NCI-H128 (cell line): Measurements from ENCODE around the gene RPS19.

Experiments
- DNase-seq: peaks from one replicate; lab custom pipeline; 2025; ENCODE audit not compliant: unreplicated experiment; lab: John Stamatoyannopoulos, UW

Gene RPS19

DNA sequence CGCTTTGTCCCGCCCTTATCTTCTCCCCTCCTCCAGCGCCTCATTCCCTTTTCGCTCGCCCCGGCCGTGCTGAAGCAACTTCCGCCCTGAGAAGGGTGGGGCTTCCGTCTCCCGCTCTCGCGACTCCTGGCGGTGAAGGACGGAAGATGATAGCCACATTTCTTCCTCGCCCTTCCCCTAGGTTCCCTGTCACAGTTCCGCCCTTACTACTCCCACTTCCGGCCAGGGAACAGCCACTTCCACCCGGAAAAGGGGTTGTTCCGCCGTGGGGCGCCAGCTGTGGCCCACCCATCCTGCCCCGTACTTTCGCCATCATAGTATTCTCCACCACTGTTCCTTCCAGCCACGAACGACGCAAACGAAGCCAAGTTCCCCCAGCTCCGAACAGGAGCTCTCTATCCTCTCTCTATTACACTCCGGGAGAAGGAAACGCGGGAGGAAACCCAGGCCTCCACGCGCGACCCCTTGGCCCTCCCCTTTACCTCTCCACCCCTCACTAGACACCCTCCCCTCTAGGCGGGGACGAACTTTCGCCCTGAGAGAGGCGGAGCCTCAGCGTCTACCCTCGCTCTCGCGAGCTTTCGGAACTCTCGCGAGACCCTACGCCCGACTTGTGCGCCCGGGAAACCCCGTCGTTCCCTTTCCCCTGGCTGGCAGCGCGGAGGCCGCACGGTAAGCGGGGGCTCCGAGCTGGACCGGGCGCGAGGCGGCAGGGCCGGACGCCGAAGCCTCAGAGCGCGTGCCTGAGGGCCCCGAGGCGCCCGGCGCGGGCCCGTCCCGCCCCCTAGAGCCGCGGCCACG is at the start of gene RPS19:
Gene RPS19 (plus strand): TSS at position 638 of the 801 bp plus-strand sequence. CDS start 520 bp downstream, outside the sequence.
- DNase-seq: peak; percentile 98

DNA sequence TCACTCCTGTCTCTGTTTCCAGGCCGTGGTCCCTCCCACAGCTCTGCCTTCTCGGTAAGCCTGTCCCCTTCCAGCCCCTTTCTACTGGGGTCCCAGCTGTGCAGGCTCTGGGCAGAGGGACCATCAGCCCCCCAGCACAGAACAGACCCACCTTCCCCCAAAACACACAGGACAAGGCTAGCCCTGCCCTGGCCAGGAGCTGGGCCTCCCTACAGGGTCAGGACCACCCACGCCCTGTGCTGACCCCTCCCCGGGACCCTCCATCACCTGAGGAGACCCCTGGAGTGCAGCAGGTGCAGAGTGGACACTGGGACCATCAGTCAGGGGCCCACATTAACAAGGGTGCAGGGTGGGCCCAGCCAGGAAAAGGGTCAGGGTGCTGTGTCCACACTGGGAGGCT is 49.8 kb upstream of the RPS19 start:
- DNase-seq: no peak

DNA sequence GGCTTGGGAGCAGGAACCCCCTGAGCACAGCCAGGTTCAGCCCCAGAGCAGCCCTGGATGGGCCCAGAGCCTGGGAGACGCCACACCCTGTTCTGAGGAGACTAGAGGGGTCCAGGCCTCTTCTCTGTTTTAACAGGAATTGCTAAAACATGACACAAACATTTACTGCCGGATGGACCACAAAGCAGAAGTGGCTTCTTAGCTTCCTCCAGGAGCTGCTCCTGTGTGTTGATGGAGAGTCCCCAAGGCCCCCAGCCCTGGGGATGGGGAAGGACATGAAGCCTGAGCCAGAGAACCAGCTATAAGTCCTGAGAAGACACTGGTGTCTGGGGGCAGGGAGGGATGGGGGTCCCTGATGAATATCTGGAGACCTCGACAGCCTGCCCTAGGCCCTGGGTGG is 49.0 kb upstream of the RPS19 start:
- no peak for DNase-seq

DNA sequence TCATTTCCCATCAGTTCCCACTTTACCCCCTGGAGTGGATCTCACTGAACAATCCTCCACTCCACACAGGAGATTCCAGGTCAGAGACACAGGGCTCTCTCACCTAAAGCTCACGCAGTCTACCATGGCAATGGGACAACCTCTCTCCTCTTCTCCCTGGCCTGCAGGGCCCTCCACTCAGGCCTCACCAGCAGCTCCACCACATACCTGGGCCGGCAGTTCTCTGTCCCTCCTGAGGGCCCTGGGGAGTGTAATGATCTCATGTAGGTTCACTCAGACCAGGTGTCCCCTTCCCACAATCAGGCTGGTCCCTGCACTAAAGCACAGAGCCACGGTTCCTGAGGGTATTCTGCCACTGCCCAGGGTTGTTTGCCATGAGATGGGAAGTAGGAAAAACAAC is 48.1 kb upstream of the RPS19 start:
- no peak for DNase-seq

DNA sequence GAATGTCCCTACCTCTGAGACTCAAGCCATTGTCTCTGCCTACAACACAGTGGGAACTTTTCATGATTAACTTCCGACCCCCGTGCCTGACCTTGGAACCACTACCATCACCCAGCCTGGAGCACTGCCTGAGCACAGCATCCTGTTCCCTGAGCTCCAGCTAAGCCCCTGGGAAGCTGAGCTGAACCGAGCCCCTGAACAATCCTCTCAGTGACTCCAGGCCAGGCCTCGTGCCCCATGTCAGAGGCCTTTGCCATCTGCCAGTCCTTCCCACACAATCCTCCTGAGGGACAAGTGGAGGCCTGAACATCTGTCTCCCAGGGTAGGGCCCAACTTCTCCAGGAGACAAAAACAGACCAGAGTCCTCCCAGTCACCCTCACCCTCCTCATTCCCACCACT is 46.1 kb upstream of the RPS19 start:
- DNase-seq: no peak

DNA sequence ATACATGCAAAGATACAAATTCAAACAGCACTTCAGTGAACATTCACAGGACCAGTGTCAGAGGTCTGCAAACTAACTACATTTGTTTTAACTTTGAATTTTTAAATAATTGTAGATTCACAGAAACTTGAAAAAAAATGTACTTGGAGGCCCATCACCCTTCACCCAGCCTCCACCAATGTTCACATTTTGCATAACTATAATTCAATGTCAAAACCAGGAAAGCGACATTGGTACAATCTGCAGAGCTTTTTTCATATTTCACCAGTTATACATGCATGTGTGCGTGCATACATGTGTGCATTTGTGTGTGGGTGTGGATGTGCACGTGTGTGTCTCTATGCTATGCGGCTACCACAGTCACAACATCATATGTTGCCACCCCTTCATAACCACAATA is 44.8 kb upstream of the RPS19 start:
- DNase-seq: no peak

DNA sequence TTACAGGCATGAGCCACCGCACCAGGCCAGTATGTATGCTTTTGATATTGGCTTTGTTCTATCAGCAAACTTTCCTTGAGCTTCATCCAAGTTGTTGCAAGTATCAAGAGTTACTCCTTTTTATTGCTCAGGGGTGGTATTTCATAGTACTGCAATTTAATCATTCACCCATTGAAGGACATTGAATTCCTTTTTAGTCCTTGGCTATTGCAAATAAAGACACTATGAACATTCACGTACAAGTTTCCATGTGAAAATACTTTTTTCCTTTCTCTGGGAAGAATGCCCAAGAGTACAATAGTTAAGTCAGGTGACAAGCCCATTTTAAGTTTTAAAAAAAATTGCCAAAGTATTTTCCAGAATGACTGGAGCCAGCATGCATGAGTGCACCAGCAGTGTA is 43.3 kb upstream of the RPS19 start:
- no peak for DNase-seq

DNA sequence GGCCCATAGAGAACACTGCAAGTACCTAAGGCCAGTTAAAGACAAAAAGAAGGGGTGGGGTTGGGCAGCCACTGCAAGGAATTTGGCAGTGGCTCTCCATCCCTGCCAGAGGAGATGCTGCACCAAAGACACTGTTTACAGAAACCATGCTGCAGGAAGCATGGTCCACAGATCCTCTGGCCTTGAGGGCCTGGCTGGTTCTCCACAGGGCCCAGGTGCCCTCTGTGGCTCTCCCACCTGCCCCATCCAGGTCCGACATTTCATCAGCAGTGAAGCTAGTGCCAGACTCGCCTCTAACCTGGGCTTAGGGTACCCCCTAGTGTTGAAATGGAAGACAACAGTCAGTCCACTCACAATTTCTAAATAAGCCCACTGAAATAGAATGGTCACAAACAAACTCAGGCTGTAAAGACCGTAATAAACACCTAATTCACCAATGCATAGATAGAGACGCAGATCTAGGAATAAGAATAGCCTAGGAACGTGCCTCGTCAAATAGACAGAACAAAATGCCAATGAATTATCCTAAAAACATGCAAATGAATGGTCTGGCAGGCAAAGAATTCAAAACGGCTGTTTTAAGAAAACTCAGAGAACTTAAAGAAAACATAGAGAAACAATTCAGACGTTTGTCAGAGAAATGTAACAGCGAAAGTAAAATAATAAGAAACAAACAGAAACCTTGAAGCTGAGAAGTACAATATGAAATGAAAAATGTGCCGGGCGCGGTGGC is 38.9 kb upstream of the RPS19 start:
- DNase-seq: peak; percentile 32

DNA sequence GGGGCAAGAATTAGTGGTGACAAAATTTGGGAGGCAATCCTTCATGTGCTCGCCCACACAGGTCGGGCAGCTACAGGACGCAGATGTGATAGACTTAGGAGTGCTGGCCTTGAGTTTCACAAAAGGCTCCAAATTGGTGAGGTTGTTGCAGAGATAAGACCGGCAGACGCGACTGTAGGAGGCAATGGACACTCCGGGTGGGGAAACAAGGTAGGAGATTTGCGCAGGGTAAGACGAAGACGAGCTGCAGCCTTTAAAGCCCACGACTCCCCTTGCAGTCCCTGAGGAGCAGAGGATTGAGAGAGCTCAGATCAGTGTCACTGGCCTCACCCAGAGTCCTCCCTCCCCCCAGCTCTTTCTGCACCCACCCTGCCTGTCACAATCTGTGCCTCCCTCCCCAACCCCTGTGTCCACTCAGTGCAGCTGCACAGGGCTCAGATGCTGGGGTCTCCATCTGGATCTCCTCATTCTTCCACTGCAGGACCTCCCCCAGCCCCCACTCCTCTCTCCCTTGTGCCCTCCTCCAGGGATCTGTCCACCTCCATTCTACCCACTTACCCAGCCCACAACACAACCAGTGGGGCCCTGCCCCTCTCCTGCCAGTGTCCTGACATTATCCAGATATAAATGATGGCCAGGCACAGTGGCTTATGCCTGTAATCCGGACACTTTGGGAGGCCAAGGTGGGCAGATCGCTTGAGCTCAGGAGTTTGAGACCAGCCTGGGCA is 21.9 kb upstream of the RPS19 start:
- DNase-seq: no peak

DNA sequence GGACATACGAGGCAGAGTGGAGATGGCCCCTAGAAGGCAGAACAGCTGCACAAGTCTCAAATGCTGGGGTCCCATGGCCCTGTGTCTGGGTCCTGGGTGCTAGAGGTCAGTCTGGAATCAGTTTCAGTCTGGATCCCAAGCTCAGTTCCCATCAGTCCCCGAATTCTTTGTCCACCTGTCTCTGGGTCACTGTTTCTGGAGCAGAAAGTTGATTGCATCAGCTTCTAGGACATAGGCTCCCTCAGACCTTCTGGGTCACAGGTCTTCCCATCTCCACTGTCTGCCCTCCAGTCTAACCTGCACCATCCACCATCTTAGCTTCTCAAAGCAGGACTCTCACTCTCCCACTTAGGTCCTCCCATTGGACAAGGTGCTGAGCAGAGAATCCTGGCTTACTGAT is 20.8 kb upstream of the RPS19 start:
- no peak for DNase-seq

DNA sequence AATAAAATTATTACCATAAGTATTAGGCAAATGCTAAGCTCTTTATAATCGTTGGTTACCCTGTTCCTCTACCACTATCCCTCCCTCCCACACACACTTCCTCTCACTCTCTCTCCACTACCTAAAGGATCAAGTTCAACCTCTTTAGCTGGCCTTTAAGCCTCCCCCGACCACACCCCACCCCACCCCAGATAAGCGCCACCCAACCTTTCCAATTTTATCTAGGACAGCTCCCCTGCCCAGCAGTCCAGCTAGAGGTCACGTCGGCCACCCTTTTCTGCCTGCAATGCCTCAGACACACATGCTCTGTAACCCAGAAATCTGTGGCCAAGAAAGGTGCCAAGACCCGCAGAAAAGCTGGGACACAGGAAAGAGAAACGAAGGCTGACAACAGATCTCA is 16.7 kb upstream of the RPS19 start:
- no peak for DNase-seq

DNA sequence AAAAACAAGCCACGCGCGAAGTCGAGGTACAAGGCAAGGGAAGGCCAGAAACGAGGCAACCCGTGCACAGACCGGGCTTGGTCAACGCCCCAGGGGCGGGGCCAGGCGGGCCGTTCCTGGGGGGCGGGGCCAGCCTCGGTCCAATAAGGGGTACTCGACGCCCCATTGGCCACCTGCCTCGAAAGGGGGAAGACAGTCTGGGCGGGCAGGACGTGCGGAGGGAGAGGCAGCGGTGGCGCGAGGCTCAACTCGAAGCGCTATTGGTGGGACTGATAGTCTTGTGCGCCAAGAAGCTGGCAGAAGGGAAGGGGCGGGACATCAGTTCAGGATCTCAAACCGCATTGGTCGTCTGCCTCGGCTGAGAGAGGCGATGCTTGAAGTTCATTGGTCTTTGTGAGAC is 15.5 kb upstream of the RPS19 start, which contains the start of gene LYPD4:
Gene LYPD4 (minus strand): TSS at position 83 of the 400 bp plus-strand sequence. CDS start 5,398 bp downstream, outside the sequence.
- no peak for DNase-seq

DNA sequence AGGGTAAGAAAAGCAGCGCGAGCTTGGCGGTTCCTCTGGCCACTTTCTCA is 15.2 kb upstream of the RPS19 start, which contains the start of gene DMRTC2:
Gene DMRTC2 (plus strand): TSS at position 42 of the 50 bp plus-strand sequence. CDS start 2,387 bp downstream, outside the sequence.
- no peak for DNase-seq

DNA sequence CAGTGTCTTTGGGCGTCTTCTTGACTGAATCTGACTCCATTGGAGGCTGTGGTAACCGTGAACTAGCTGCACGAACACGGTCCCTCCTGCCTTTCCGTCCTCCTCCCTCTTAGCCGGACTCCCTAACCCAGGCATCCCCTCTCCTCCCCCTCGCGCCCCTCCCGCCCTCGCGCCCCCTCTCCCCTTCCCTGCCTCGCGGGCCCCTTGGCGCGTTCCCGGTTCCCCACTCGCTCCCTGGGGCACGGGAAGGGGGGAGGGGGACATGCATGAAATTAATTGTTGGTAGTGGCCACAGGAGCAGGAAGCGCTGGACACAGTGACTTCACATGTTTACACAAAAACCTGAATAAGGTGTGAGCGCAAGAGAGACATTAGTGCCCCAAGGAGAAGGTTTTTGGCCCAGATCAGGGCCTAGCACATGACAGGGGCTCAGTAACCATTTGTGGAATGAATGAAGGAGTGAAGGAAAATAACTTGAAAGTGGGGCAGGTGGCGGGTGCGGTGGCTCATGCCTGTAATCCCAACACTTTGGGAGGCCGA is 14.9 kb upstream of the RPS19 start:
- no peak for DNase-seq

DNA sequence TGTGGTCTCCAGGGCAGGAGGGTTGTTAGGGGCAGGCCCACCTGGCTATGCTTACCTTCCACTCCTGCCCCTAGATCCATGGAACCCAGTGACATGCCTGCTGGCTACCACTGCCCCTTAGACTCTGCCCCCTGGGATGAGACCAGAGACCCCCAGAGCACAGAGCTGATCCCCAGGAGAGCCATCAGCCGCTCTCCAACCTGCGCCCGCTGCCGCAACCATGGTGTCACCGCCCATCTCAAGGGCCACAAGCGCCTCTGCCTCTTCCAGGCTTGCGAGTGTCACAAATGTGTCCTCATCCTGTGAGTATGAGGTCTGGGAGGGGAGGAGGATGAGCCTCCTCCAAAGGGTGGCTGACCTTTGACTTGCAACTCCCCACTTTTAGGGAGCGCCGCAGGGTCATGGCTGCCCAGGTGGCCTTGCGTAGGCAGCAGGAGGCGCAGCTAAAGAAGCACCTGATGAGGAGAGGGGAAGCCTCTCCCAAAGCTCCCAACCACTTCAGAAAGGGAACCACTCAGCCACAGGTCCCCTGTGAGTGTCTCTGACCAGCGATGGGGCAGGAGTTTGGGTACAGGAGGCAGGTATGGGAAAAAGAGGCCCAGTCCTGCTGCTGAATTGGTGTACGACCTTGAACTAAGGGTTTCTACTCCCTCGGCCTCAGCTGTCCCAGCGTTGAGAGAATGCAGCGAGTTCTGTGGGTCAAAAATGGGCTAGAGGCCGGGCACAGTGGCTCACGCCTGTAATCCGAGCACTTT is 12.5 kb upstream of the RPS19 start:
- no peak for DNase-seq

DNA sequence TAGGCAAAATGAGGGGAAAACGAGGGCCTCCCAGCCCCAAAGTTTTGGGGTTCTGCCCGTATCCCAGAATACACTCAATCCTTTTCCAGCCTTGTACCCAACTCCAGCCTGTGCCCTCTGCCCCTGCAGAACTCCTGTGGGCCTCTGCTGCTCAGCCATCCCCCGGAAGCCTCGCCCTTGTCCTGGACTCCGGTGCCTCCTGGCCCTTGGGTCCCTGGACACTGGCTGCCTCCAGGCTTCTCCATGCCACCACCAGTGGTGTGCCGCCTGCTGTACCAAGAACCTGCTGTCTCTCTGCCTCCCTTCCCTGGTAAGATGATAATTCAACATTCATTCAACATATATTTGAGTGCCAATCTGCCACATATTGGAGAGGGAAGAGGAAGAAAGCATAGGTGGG is 11.4 kb upstream of the RPS19 start:
- no peak for DNase-seq

DNA sequence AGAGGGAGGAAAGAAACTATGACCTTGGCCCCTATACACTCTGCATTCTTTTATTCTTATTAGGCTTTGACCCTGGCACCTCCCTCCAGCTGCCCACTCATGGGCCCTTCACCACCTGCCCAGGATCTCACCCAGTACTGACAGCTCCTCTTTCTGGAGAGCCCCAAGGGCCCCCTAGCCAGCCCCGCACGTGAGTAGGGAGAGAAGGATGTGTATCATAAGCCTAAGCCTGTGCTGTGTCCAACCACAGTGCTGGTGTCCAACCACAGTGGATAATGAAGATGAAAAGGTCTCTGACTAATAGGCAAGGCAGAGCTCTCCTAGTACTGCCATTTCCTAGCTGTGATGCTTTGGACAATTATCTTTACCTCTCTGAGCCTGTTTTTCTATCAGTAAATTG is 11.0 kb upstream of the RPS19 start:
- DNase-seq: no peak

DNA sequence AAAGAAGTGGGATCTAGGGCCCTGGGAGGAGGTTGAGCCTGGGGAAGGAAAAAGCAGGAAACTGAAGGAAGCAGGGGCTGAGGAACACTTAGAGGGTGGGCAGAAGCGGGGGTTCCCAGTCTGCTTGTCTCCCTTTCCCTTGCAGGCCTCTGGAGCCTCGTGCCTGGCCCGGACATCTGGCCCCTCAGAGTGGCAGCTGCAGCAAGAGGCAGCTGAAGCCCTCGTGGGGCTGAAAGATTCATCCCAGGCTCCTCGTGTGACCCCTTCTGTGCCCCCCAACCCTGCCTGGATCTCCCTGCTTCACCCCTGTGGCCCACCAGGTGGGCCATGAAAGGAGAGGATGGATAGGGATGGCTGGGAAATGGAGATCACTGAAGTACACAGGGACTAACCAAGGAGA is 9.7 kb upstream of the RPS19 start:
- no peak for DNase-seq

DNA sequence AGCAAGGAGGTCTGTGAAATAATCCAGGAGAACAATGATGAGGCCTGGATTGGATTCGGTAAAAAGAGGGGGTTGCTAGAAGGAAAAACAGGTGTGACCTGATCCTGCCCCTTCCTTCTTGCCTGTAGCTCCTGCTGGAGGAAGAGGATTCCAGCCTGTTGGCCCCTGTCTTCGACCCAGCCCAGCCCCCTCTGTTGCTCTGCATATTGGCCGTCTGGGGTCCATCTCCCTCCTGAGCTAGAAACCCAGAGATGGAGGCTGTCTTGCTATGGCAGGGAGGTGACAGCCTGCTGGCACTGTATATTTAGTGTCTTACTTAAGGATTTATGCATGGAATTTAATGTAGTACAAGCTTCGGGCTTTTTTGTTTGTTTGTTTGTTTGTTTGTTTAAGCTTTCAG is 8.6 kb upstream of the RPS19 start:
- DNase-seq: no peak

DNA sequence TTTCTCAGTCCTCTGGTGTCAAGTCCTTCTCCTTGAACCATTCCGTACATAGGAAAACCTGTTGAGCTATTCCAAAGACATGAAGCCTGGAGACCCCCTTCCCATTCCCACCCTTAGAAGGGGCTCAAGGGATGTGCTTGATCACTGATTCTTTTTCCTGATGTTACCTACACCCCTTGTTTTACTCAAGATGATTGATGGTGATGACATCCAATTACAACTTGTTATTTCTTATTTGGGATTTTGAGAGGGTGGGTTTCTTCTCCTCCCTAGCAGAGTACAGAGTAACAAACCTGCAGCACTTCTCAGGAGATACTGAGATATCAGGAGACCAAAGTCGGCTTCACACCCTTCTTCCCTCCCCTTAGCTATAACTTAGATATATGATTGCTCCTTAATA is 6.7 kb upstream of the RPS19 start:
- no peak for DNase-seq

DNA sequence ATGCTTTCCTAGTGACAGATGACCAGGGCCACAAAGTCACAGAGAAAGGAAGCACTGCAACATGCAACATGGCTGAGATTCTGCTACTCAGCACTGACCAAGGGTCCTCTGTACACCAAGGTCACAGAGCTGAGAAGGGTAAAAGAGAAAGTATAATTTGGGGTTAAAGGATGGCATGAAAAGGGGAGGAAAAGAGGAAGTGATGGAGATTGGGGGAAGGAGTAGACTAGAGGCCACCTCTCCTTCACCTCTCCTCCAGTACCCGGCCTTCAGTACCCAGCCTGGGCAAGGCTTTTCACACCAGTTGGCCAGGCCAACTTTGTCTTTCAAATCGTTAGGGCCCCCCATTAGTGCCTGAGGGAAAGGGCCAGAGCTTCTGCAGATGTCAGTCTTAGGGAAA is 6.3 kb upstream of the RPS19 start:
- no peak for DNase-seq
